Measurements from ENCODE around the gene TMEM245. TPM values are rescaled to one million over a fixed set of nuclear protein-coding genes. Genes with fewer than 3 reads are reported as not detected.

Gene TMEM245
- total RNA-seq, 1 experiment from 2014 or later: 110 TPM

- Histone ChIP-seq H3K4me1 (peaks cover 29% of the 10 kb centered on the region), H3K9me3 (no peaks in the 10 kb centered on the region), H3K27me3 (replicated peaks; ENCODE audit: control insufficient read depth, insufficient read depth, low read length) (no peaks in the 10 kb centered on the region), H3K36me3 (ENCODE audit: control insufficient read depth, insufficient read depth, low read length) (no peaks in the 10 kb centered on the region; the same call in 1 of the 2 replicates), H3K4me3 (ENCODE audit: low read depth, low read length) (no peak overlapping the region)
- no TSS peak for BruUV-seq (replicated peaks)
- TF ChIP-seq CTCF (IDR thresholded peaks at IDR 0.05; ENCODE audit: insufficient read depth in 1 of 2, low read depth in 1 of 2, low read length in 1 of 2, severe bottlenecking in 1 of 2, unreplicated experiment in 1 of 2): no peak
- ChIA-PET POLR2A (no interaction called here), CTCF (no interaction called here)
- intact Hi-C loops (cut with micrococcal nuclease; ENCODE audit: unreplicated experiment): no loop called here
- H3K4me3 Mint-ChIP-seq (ENCODE audit: unreplicated experiment): no peak overlapping the region
- no peak for DNase-seq
- H3K27me3 Mint-ChIP-seq (ENCODE audit: insufficient read depth, unreplicated experiment): no peaks in the 10 kb centered on the region
- H3K9me3 Mint-ChIP-seq (ENCODE audit: unreplicated experiment): no peaks in the 10 kb centered on the region
- peaks cover 8% of the 10 kb centered on the region for H3K4me1 Mint-ChIP-seq (ENCODE audit: low read depth, unreplicated experiment)
- peaks cover 65% of the 10 kb centered on the region for H3K36me3 Mint-ChIP-seq (ENCODE audit: insufficient read depth, unreplicated experiment)
- H3K27ac Mint-ChIP-seq (ENCODE audit: unreplicated experiment): no peak overlapping the region
These were observed 102.7 kb downstream of the TMEM245 start for GRCh38 chr9:109017061-109017460.

- H3K4me1 Mint-ChIP-seq (ENCODE audit: low read depth, unreplicated experiment): peaks cover 17% of the 10 kb centered on the region
- no peak overlapping the region for H3K4me3 Mint-ChIP-seq (ENCODE audit: unreplicated experiment)
- H3K4me1 ChIP-seq: peaks cover 36% of the 10 kb centered on the region
- no peak for TF ChIP-seq CTCF (IDR thresholded peaks at IDR 0.05; ENCODE audit: insufficient read depth in 1 of 2, low read depth in 1 of 2, low read length in 1 of 2, severe bottlenecking in 1 of 2, unreplicated experiment in 1 of 2)
- BruUV-seq (replicated peaks): no TSS peak
- no peaks in the 10 kb centered on the region for H3K27me3 ChIP-seq (replicated peaks; ENCODE audit: control insufficient read depth, insufficient read depth, low read length)
- H3K9me3 ChIP-seq: no peaks in the 10 kb centered on the region
- H3K4me3 ChIP-seq (ENCODE audit: low read depth, low read length): no peak overlapping the region
- H3K36me3 ChIP-seq (ENCODE audit: control insufficient read depth, insufficient read depth, low read length): no peaks in the 10 kb centered on the region; the same call in 1 of the 2 replicates
- peaks cover 69% of the 10 kb centered on the region for H3K36me3 Mint-ChIP-seq (ENCODE audit: insufficient read depth, unreplicated experiment)
- ChIA-PET CTCF (no interaction called here), POLR2A (no interaction called here)
- H3K9me3 Mint-ChIP-seq (ENCODE audit: unreplicated experiment): no peaks in the 10 kb centered on the region
- no peaks in the 10 kb centered on the region for H3K27me3 Mint-ChIP-seq (ENCODE audit: insufficient read depth, unreplicated experiment)
- intact Hi-C loops (cut with micrococcal nuclease; ENCODE audit: unreplicated experiment): no loop called here
- no peak overlapping the region for H3K27ac Mint-ChIP-seq (ENCODE audit: unreplicated experiment)
- no peak for DNase-seq
These were observed 103.6 kb downstream of the TMEM245 start for GRCh38 chr9:109016132-109016531.

- H3K27me3 ChIP-seq (replicated peaks; ENCODE audit: control insufficient read depth, insufficient read depth, low read length): no peaks in the 10 kb centered on the region
- ChIA-PET POLR2A (no interaction called here), CTCF (no interaction called here)
- Mint-ChIP-seq H3K4me3 (ENCODE audit: unreplicated experiment) (no peak overlapping the region), H3K4me1 (ENCODE audit: low read depth, unreplicated experiment) (peaks cover 20% of the 10 kb centered on the region), H3K27me3 (ENCODE audit: insufficient read depth, unreplicated experiment) (no peaks in the 10 kb centered on the region), H3K36me3 (ENCODE audit: insufficient read depth, unreplicated experiment) (peaks cover 65% of the 10 kb centered on the region), H3K9me3 (ENCODE audit: unreplicated experiment) (no peaks in the 10 kb centered on the region), H3K27ac (ENCODE audit: unreplicated experiment) (no peak overlapping the region)
- DNase-seq: no peak
- H3K9me3 ChIP-seq: no peaks in the 10 kb centered on the region
- intact Hi-C loops (cut with micrococcal nuclease; ENCODE audit: unreplicated experiment): no loop called here
- no peaks in the 10 kb centered on the region; the same call in 1 of the 2 replicates for H3K36me3 ChIP-seq (ENCODE audit: control insufficient read depth, insufficient read depth, low read length)
- peaks cover 44% of the 10 kb centered on the region for H3K4me1 ChIP-seq
- no peak for TF ChIP-seq CTCF (IDR thresholded peaks at IDR 0.05; ENCODE audit: insufficient read depth in 1 of 2, low read depth in 1 of 2, low read length in 1 of 2, severe bottlenecking in 1 of 2, unreplicated experiment in 1 of 2)
- no peak overlapping the region for H3K4me3 ChIP-seq (ENCODE audit: low read depth, low read length)
- BruUV-seq (replicated peaks): no TSS peak
These were observed 105.0 kb downstream of the TMEM245 start for GRCh38 chr9:109014608-109015280.
